Endothelial cell (in vitro differentiated cells): ENCODE data around the gene LCLAT1. TPM values are rescaled to one million over a fixed set of nuclear protein-coding genes. Genes with fewer than 3 reads are reported as not detected.

Experiments
- DNase-seq: peaks from one replicate; pipeline ENCODE4 v3.0.0; 2021; ENCODE audit warnings: low spot score
- H3K27ac Mint-ChIP-seq: one replicate; pipeline ENCODE4 v1.8.0; 2021; ENCODE audit warnings: mixed read lengths, inconsistent platforms; ENCODE audit not compliant: unreplicated experiment
- H3K27me3 Mint-ChIP-seq: one replicate; pipeline ENCODE4 v1.8.0; 2021; ENCODE audit warnings: mild to moderate bottlenecking, moderate library complexity, mixed read lengths, inconsistent platforms; ENCODE audit not compliant: unreplicated experiment
- H3K36me3 Mint-ChIP-seq: one replicate; pipeline ENCODE4 v1.8.0; 2021; ENCODE audit warnings: mild to moderate bottlenecking, low read depth, mixed read lengths, inconsistent platforms; ENCODE audit not compliant: unreplicated experiment
- H3K4me1 Mint-ChIP-seq: one replicate; pipeline ENCODE4 v1.8.0; 2021; ENCODE audit warnings: mild to moderate bottlenecking, mixed read lengths, inconsistent platforms; ENCODE audit not compliant: unreplicated experiment
- H3K4me3 Mint-ChIP-seq: one replicate; pipeline ENCODE4 v1.8.0; 2021; ENCODE audit warnings: mild to moderate bottlenecking, mixed read lengths, inconsistent platforms; ENCODE audit not compliant: unreplicated experiment
- H3K9me3 Mint-ChIP-seq: one replicate; pipeline ENCODE4 v1.8.0; 2021; ENCODE audit warnings: mixed read lengths, inconsistent platforms; ENCODE audit not compliant: unreplicated experiment
- CTCF ChIP-seq: fragments of 200-600 bp; sonication (generic); IDR thresholded peaks from one replicate; pipeline ENCODE4 v1.5.0; 2021; ENCODE audit warnings: antibody characterized with exemption; ENCODE audit not compliant: unreplicated experiment
- total RNA-seq: library from RNA; stranded (reverse); fragmentation: NEBNext Ultra II Directional; extraction: Animal tissue kit (Norgen Biotek cat#: 25700); gene quantifications from one replicate; pipeline ENCODE4 v1.2.1, GENCODE V29; 2021; ENCODE audit not compliant: unreplicated experiment

The LCLAT1 gene
- total RNA-seq, 1 donor from 2014 or later = 20.9 TPM

- Mint-ChIP-seq H3K27me3 (no peaks in the 10 kb centered on the region), H3K4me3 (no peak overlapping the region), H3K4me1 (peaks cover 19% of the 10 kb centered on the region), H3K9me3 (no peaks in the 10 kb centered on the region), H3K27ac (no peak overlapping the region), H3K36me3 (no peaks in the 10 kb centered on the region)
- DNase-seq = no peak
- TF ChIP-seq CTCF = no peak
Observed at GRCh38 chr2:30548386-30548785, 101.3 kb downstream of the LCLAT1 start.

GRCh38 chr2:30549096-30549495, 102.0 kb downstream of the LCLAT1 start:
- Mint-ChIP-seq H3K4me3 (no peak overlapping the region), H3K27ac (no peak overlapping the region), H3K9me3 (no peaks in the 10 kb centered on the region), H3K27me3 (no peaks in the 10 kb centered on the region), H3K36me3 (no peaks in the 10 kb centered on the region), H3K4me1 (peaks cover 19% of the 10 kb centered on the region)
- TF ChIP-seq CTCF = no peak
- no peak for DNase-seq

GRCh38 chr2:30559544-30560275, 112.7 kb downstream of the LCLAT1 start:
- DNase-seq = no peak
- H3K27me3 Mint-ChIP-seq = peaks cover 1% of the 10 kb centered on the region
- H3K9me3 Mint-ChIP-seq = no peaks in the 10 kb centered on the region
- TF ChIP-seq CTCF = no peak
- H3K4me1 Mint-ChIP-seq = no peaks in the 10 kb centered on the region
- H3K4me3 Mint-ChIP-seq = no peak overlapping the region
- H3K27ac Mint-ChIP-seq = no peak overlapping the region
- no peaks in the 10 kb centered on the region for H3K36me3 Mint-ChIP-seq

- no peak for DNase-seq
- no peaks in the 10 kb centered on the region for H3K9me3 Mint-ChIP-seq
- no peak overlapping the region for H3K27ac Mint-ChIP-seq
- TF ChIP-seq CTCF = no peak
- H3K36me3 Mint-ChIP-seq = no peaks in the 10 kb centered on the region
- H3K4me1 Mint-ChIP-seq = no peaks in the 10 kb centered on the region
- H3K27me3 Mint-ChIP-seq = peaks cover 1% of the 10 kb centered on the region
- H3K4me3 Mint-ChIP-seq = no peak overlapping the region
Observed at GRCh38 chr2:30561349-30561748, 114.3 kb downstream of the LCLAT1 start.

GRCh38 chr2:30565851-30566358, 118.9 kb downstream of the LCLAT1 start:
- no peak for TF ChIP-seq CTCF
- Mint-ChIP-seq H3K4me1 (no peaks in the 10 kb centered on the region), H3K4me3 (no peak overlapping the region), H3K27ac (no peak overlapping the region), H3K36me3 (no peaks in the 10 kb centered on the region), H3K9me3 (no peaks in the 10 kb centered on the region), H3K27me3 (no peaks in the 10 kb centered on the region)
- no peak for DNase-seq
